GM13976 (cell line): ENCODE results near the gene ATG12.
"Not testable (repeated sequence)": the region's sequence is repeated elsewhere in the genome, so short reads cannot be mapped to it uniquely, and the experiment has no call there.

Experiments
- DNase-seq: peaks from one replicate; pipeline ENCODE4 v3.0.0; 2012; ENCODE audit warnings: low spot score
- CTCF ChIP-seq: IDR thresholded peaks from 2 replicates; pipeline ENCODE4 v1.5.1; 2012; ENCODE audit warnings: borderline replicate concordance, mild to moderate bottlenecking; ENCODE audit not compliant: insufficient read depth; ENCODE audit errors: extremely low read depth, missing control alignments, control extremely low read depth
- in situ Hi-C: fragments of 300-500 bp; cut with MboI; formaldehyde crosslinking; loops from one replicate; pipeline ENCODE4 v1.12.0; 2022; ENCODE audit warnings: low sequenced_read_pairs, mixed read lengths, inconsistent platforms; ENCODE audit not compliant: unreplicated experiment

The ATG12 gene

GRCh38 chr5:115841382-115842088, at the start of gene ATG12, which contains the start of gene AP3S1:
TSS of gene ATG12 (minus strand) at chr5:115841565. CDS start at chr5:115841552, 13 bp downstream.
TSS of gene AP3S1 (plus strand) at chr5:115841935. CDS start at chr5:115842038, 103 bp downstream.
- TF ChIP-seq CTCF = no peak
- in situ Hi-C loops = loop anchor here (25.0 kb wide), 2 partner anchors 221 to 529 kb away; no protein-coding TSS in a partner anchor
- peak; percentile 90 for DNase-seq

DNA sequence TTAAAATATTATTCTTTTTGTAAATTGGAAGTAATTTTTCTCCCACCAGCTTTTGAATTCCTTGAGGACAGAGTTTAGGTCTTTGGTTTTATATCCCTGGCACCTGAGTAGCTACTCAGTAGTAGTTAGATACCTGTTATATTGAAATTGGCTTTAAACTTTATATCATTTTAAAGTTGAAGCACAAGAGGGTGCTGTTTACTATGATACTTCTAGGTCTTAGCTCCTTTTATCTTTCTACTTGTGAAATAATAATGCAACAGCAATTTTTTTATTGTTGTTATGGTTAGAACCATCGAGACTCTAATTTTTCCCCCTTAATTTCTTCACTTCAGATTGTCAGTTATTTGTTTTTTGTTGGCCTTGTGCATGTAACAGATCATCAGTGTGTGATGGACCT, 46.7 kb upstream of the ATG12 start:
- TF ChIP-seq CTCF = no peak
- DNase-seq = no peak
- in situ Hi-C loops = no loop called here

GRCh38 chr5:115885208-115885607, 43.8 kb upstream of the ATG12 start:
- in situ Hi-C loops, DNase-seq: not testable (repeated sequence)

DNA sequence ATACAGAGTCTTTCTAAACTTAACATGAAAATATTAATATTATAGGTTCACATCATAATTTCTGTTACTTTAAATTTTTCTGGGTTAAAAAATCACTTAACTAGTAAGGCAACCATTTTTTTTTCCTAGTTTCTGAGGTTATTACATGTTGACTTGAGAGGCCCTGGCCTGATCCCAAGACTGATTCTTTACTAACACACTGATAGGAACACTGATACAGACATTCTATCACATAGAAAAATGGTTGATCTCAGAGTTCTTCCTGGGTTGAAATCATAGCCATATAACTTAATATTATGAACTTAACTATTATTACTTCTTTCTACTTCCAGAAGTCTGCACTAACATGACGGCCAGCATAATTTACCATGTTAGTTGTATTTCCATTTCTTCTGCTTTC, 43.3 kb upstream of the ATG12 start:
- no peak for TF ChIP-seq CTCF
- DNase-seq = no peak
- in situ Hi-C loops = no loop called here

DNA sequence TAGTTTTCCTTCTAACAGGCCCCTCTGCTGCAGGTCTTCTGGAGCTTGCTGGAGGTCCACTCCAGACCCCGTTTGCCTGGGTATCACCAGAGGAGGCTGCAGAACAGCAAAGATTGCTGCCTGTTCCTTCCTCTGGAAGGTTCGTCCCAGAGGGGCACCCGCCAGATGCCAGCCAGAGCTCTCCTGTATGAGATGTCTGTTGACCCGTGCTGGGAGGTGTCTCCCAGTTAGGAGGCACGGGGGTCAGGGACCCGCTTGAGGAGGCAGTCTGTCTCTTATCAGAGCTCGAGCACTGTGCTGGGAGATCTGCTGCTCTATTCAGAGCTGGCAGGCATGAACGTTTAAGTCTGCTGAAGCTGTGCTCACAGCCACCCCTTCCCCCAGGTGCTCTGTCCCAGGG, 41.1 kb upstream of the ATG12 start:
- DNase-seq, in situ Hi-C loops: not testable (repeated sequence)

GRCh38 chr5:115877342-115877741, 36.0 kb upstream of the ATG12 start:
- in situ Hi-C loops, DNase-seq: not testable (repeated sequence)

GRCh38 chr5:115875447-115875846, 34.1 kb upstream of the ATG12 start:
- DNase-seq = no peak
- no peak for TF ChIP-seq CTCF
- in situ Hi-C loops = no loop called here

GRCh38 chr5:115873392-115873791, 32.0 kb upstream of the ATG12 start:
- in situ Hi-C loops = no loop called here
- DNase-seq = no peak

More at GRCh38 chr5:115873392-115873791, 32.0 kb upstream of the ATG12 start:
- no peak for TF ChIP-seq CTCF
